HG02642 (cell line): ENCODE measurements around the gene NTN1.

Source experiments
- ATAC-seq: cut with Tn5 transposase; IDR thresholded peaks from one replicate; pipeline ENCODE4 v1.9.1; 2021; ENCODE audit warnings: mild to moderate bottlenecking; ENCODE audit not compliant: unreplicated experiment, poor library complexity

NTN1 gene

GRCh38 chr17:9178319-9178718, 157.0 kb downstream of the NTN1 start:
- no peak for ATAC-seq

DNA sequence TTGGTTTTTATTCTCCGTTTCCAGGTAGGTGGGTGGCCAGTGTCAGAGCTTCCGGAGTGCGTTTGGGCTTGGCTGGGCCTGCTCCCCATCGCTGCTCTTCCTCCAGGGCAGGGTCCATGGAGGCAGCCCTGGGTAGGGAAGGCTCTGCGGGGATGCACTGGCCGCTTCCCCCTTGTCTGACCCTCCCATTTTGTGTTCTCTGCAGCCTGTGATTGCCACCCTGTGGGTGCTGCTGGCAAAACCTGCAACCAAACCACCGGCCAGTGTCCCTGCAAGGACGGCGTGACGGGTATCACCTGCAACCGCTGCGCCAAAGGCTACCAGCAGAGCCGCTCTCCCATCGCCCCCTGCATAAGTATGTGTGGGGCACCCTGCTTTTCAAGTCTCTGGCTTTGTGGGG, 158.3 kb downstream of the NTN1 start:
- no peak for ATAC-seq

- no peak for ATAC-seq
Observed at GRCh38 chr17:9181640-9182039, 160.3 kb downstream of the NTN1 start.

GRCh38 chr17:9183306-9183705, 162.0 kb downstream of the NTN1 start:
- ATAC-seq = no peak

GRCh38 chr17:9185142-9185541, 163.8 kb downstream of the NTN1 start:
- ATAC-seq = no peak

GRCh38 chr17:9185688-9186284, 164.5 kb downstream of the NTN1 start:
- no peak for ATAC-seq

DNA sequence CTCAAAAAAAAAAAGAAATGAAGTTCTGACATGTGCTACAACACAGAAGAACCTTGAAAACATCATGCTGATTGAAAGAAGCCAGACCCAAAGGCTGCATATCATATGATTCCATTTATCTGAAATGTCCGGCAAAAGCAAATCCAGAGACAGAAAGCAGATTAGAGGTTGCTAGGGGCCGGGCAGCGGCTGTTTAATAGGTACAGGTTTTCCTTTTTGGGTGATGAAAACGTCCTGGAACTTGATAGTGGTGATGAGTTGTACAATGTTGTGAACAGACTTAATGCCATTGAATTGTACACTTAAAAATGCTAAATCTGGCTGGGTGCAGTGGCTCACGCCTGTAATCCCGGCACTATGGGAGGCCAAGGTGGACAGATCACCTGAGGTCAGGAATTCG, 166.5 kb downstream of the NTN1 start:
- ATAC-seq = no peak

DNA sequence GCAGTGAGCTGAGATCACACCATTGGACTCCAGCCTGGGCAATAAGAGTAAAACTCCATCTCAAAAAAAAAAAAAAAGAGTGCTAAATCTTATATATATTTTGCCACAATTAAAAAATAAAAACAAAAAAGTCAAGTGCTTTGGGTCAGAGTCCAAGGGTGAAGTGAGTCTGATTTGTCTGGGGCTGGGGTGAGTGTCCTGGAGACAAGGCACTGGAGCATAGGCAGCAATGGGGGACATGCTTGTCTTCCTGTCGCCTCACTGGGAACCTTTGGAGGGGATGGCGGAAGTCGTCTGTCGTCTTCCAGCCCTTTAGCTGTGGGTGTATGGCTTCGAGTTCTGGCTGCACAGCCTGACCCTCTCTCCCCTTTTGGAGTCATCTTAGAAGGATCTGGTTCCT, 167.1 kb downstream of the NTN1 start:
- no peak for ATAC-seq

DNA sequence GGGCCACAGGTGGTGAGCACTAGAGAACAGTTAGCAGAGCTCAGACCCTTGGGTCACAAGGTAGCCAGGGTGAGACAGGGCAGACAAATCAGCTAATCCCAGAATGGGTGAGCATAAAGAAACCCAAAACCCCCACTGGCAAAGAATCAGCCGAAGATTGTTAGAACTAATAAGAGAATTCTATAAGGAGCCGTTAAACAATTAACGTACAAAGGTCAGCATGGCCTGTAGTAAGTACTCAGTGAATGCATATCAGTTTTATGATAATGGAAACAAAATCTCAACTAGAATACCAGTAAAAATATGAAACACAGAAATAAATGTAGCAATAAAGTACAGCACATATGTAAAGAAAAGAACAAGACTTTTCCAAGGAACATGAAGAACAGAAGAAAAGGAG, 168.6 kb downstream of the NTN1 start:
- ATAC-seq = no peak

- ATAC-seq = no peak
Observed at GRCh38 chr17:9192010-9192409, 170.7 kb downstream of the NTN1 start.

- no peak for ATAC-seq
Observed at GRCh38 chr17:9195411-9195810, 174.1 kb downstream of the NTN1 start.

GRCh38 chr17:9195961-9196670, 174.8 kb downstream of the NTN1 start:
- ATAC-seq = no peak

GRCh38 chr17:9199571-9200551, 178.6 kb downstream of the NTN1 start:
- ATAC-seq = peak; percentile 2

- ATAC-seq = peak; percentile 78
Observed at GRCh38 chr17:9200699-9201359, 179.5 kb downstream of the NTN1 start.

- ATAC-seq = no peak
Observed at GRCh38 chr17:9202532-9202931, 181.2 kb downstream of the NTN1 start.

DNA sequence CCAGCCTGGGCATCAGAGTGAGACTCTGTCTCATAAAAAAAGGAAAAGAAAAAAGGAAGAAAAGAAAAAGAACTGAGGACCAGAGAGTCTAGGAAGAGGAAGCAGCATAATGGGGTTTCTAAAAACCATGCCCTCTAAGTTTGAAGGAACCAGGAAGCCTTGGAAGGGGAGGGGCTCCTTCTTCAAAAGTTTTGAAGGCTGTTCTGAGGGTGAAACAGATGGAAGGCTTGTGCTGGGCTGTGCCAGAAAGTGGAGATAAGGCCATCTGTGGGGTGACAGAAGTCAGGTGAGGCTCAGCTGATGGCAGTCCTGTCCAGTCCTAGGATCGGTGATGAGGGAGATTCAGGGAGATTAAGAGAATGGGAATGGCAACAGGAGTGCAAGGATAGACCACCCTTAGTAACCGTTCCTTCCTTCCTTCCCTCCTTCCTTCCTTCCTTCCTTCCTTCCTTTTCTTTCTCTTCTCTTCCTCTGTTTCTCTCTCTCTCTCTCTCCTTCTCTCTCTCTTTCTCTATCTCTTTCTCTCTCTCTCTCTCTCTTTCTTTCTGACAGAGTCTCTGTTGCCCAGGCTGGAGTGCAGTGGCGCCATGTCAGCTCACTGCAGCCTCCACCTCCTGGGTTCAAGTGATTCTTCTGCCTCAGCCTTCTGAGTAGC, 182.6 kb downstream of the NTN1 start:
- no peak for ATAC-seq

GRCh38 chr17:9204637-9205329, 183.5 kb downstream of the NTN1 start:
- ATAC-seq = no peak

GRCh38 chr17:9205520-9206409, 184.5 kb downstream of the NTN1 start:
- ATAC-seq = no peak

DNA sequence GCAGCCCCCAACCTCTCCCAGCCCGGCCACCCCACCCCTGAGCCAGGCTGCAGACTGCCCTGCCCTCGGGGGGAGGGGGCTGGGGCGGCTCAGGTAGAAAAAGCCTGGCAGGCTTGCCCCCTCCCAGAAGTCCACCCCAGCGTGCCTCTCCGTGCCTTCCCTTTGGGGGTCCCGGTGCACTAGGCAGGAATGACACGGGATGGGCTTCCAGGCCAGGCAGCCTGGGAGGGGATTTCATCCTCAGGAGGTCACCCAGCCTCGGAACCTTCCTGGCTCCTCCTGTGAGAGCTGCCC, 185.0 kb downstream of the NTN1 start:
- no peak for ATAC-seq
